Choroid plexus epithelial cell (primary cell): ENCODE data around the gene GRB10.
A peak's percentile ranks its signal among the peaks of the same experiment; 100 is the strongest.

Experiments
- DNase-seq: peaks from one replicate; pipeline ENCODE4 v3.0.0-alpha.2; 2010; ENCODE audit warnings: low read depth
- H3K4me3 ChIP-seq: 2 replicates; pipeline ENCODE4 v1.5.1; 2011; ENCODE audit warnings: low read depth, mild to moderate bottlenecking, control low read depth, low read length, moderate library complexity
- CTCF ChIP-seq: conservative IDR thresholded peaks from 2 replicates; pipeline ENCODE4 v1.5.1; 2011; ENCODE audit warnings: low read depth, mild to moderate bottlenecking, control low read depth, inconsistent platforms, low read length, moderate library complexity

GRB10 gene

DNA sequence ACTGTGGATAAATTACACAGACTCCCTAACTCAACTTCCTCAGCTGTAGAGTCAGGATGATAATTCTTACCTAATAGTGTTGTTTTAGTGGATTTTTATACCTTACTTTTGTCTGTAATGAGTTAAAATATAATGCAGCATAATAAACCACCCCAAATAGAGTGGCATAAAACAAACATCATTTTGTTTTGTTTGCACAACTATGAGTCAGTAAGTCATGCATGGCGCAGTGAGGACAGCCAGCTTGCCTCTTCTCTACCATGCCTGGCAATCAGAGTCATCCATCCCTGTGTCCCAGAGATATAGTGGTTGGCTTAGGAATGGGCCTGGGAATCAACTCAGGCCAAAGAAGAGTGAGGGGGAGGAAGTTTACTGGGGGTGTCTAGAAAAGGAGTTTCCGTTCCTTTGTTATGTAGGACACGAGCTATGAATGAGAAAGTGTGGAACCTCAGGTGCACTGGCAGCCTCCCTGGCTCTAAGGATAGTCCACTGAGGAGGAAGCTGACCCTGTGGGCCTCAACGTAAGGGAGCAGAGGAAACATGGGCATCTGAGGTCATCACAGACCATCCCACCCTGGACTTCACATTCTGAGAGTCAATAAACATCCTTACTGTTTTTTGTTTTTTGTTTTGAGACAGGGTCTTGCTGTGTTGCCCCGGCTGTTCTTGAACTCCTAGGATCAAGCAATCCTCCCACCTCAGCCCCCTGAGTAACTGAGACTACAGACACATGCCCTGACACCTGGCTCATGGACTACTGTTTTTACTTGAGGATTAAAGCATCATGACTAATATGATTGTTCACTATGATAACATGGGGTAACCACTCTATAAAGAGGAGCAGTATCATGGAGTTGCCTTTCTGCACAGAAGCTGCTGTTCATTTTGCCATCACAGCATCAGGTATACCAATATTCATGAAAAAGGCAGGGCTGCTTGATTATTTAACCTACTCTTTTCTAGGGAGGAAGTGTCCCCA is 21.0 kb upstream of the GRB10 start:
- no peak overlapping the region for H3K4me3 ChIP-seq
- no peak for TF ChIP-seq CTCF
- no peak for DNase-seq

GRCh38 chr7:50801907-50802306 is 19.2 kb upstream of the GRB10 start:
- DNase-seq, result no peak
- peak; percentile 36 for TF ChIP-seq CTCF
- H3K4me3 ChIP-seq, result no peak overlapping the region

DNA sequence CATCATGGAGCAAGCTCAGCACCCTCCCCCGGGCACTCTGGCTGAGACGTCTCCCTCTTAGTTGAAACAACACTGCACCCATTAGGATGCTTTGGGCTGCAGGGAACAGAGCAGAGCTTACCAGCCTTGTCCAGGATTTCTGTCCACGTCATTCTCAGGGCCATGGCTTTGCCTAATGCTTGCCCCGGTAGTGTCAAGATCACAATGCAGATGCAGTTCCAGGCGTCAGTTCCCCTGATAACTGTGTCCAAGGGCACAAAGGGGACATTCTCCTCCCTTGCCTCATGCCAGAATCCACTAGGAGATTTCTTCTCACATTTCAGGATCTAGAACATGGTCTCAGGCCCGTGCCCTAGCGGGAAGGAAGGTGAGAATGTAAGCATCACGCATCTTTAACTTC is 17.2 kb upstream of the GRB10 start:
- no peak for DNase-seq
- H3K4me3 ChIP-seq, result no peak overlapping the region

GRCh38 chr7:50798126-50798525 is 15.4 kb upstream of the GRB10 start:
- DNase-seq, result no peak
- no peak for TF ChIP-seq CTCF
- H3K4me3 ChIP-seq, result no peak overlapping the region

More for the DNA sequence above, 17.2 kb upstream of the GRB10 start:
- TF ChIP-seq CTCF, result no peak

- no peak for DNase-seq
- TF ChIP-seq CTCF, result peak; percentile 6
- H3K4me3 ChIP-seq, result no peak overlapping the region
Observed at GRCh38 chr7:50795831-50796230, 13.1 kb upstream of the GRB10 start.

GRCh38 chr7:50795253-50795652 is 12.6 kb upstream of the GRB10 start:
- TF ChIP-seq CTCF, result no peak
- no peak overlapping the region for H3K4me3 ChIP-seq
- DNase-seq, result no peak
